WERI-Rb-1 (cell line): Measurements from ENCODE around the gene APOL4.

Experiments
- DNase-seq: peaks from one replicate; pipeline ENCODE4 v3.0.0-alpha.2; 2020
- H3K27ac ChIP-seq: fragments of 250-450 bp; sonication (Bioruptor Pico); 2 replicates; pipeline ENCODE4 v1.5.1; 2020; ENCODE audit warnings: mild to moderate bottlenecking, moderate library complexity
- H3K27me3 ChIP-seq: fragments of 250-450 bp; sonication (Bioruptor Pico); 2 replicates; pipeline ENCODE4 v1.5.1; 2021; ENCODE audit warnings: mild to moderate bottlenecking, low read depth, moderate library complexity; ENCODE audit not compliant: insufficient read depth, severe bottlenecking
- H3K36me3 ChIP-seq: fragments of 250-450 bp; sonication (Bioruptor Pico); 2 replicates; pipeline ENCODE4 v1.5.1; 2020; ENCODE audit warnings: mild to moderate bottlenecking, moderate library complexity
- H3K4me3 ChIP-seq: 2 replicates; pipeline ENCODE4 v1.5.1; 2011; ENCODE audit warnings: low read depth, mild to moderate bottlenecking, control low read depth, low read length
- H3K9me3 ChIP-seq: fragments of 250-450 bp; sonication (Bioruptor Pico); 2 replicates; pipeline ENCODE4 v1.5.1; 2021; ENCODE audit warnings: mild to moderate bottlenecking, moderate library complexity; ENCODE audit not compliant: severe bottlenecking
- CTCF ChIP-seq: IDR thresholded peaks from 2 replicates; pipeline ENCODE4 v1.5.1; 2011; ENCODE audit warnings: low read depth, mild to moderate bottlenecking, control low read depth, inconsistent platforms, low read length

APOL4 gene

DNA sequence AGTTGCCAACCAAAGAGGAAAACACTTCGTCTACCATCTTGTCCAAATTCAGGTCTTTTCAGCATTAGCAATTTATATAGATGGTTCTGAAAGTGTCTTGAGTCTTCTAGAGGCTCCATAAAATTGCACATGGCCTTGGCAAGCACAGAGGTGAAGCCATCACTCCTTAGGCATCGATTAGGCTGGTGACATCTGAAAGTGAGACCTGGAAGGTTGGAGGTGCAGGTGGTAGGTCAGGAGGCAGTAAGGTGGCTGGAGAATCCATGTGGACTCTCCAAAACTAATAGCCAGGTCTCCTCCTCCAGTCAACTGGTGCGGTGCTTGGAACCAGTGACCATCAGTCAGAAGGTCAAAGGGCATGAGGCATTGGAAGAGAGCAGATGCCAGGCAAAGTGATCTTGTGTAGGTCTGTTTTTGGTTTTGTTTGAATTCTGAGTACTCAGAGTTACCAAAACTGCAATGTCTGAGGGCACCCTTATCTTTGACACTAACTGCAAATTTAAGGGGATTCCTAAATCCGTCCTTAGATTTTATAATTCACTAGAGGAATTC lies 44.3 kb upstream of the APOL4 start:
- Histone ChIP-seq H3K27me3 (no peaks in the 10 kb centered on the region), H3K9me3 (peaks cover 2% of the 10 kb centered on the region), H3K4me3 (no peak overlapping the region), H3K27ac (no peak overlapping the region), H3K36me3 (no peaks in the 10 kb centered on the region)
- no peak for DNase-seq
- TF ChIP-seq CTCF: no peak

DNA sequence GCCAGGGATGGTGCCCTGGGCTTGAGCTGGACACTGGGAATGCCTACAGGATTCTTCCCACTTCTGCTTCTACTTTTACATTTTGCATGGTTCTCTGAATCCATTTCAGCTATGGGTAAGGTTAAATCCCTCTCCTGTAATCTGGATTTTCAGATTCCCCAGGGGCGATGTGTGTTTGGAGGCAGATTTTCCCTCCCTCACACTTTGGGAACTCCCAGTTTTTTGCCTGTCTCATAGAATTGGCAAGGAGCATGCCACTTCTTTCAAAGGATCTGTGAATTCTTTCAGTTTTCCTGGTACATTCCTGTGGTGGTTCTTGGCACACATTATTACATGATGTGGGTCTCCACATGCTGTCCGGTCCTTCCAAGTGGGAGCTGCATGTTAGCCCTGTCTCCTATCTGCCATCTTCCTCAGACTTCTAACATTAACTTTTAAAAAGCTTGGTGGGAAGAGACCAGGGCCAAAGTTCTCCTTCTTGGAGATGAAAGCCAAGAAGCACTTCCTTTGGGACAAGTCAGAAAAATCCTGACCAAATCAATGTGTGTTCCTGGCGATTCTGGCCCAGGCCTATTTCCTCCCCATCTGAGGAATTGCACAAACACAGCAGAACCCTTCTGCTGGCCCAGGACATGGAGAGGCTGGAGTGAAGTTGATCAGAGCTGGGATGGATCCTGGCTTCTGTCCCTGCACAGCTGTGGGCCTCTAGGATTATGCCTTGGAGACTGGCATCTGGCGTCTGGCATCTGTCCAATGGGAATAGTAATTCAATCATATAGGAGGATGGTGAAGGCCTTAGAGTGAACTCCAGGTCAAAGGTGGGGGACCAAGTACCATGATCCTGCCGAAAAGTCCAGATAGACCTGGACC lies 43.1 kb upstream of the APOL4 start:
- Histone ChIP-seq H3K27me3 (no peaks in the 10 kb centered on the region), H3K36me3 (no peaks in the 10 kb centered on the region), H3K9me3 (peaks cover 2% of the 10 kb centered on the region), H3K27ac (no peak overlapping the region), H3K4me3 (no peak overlapping the region)
- no peak for DNase-seq
- TF ChIP-seq CTCF: no peak

DNA sequence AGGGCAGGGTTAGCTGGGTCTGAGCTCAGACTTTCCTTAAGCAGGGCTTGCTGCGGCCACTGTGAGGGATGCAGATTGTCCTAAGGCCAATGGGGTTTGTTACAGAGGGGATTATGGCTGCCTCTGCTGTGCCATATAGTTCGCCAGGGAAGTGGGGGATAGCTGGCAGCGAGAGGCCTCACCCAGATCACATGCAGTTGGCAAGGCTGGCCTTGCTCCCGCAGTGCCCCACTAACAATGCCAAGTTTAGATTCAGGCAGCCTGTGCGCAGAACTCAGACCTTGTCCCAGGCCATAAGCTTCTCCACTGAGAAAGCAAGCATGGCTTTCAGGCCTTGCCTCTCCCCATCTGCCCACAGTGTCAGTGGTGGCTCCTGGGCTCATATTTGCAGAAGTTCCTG lies 42.4 kb upstream of the APOL4 start:
- Histone ChIP-seq H3K36me3 (no peaks in the 10 kb centered on the region), H3K27me3 (no peaks in the 10 kb centered on the region), H3K9me3 (peaks cover 1% of the 10 kb centered on the region), H3K27ac (no peak overlapping the region), H3K4me3 (no peak overlapping the region)
- no peak for DNase-seq
- no peak for TF ChIP-seq CTCF

- peak; percentile 88 for TF ChIP-seq CTCF
- no peaks in the 10 kb centered on the region for H3K27me3 ChIP-seq
- no peak within 1 kb of the TSS for H3K27ac ChIP-seq
- peak within 1 kb of the TSS; percentile 27 for H3K4me3 ChIP-seq
- H3K9me3 ChIP-seq: no peaks in the 10 kb centered on the region
- no peaks in the 10 kb centered on the region for H3K36me3 ChIP-seq
- DNase-seq: peak; percentile 87
Measured at GRCh38 chr22:36239401-36240171, 38.0 kb upstream of the APOL4 start, which contains the start of gene APOL2. TSS of gene APOL2 (minus strand) at chr22:36239527. CDS start at chr22:36233162, 6,365 bp downstream.

GRCh38 chr22:36239150-36239400 lies 37.5 kb upstream of the APOL4 start:
- no peak overlapping the region for H3K27ac ChIP-seq
- no peak for TF ChIP-seq CTCF
- H3K36me3 ChIP-seq: no peaks in the 10 kb centered on the region
- no peaks in the 10 kb centered on the region for H3K9me3 ChIP-seq
- no peaks in the 10 kb centered on the region for H3K27me3 ChIP-seq
- H3K4me3 ChIP-seq: peak overlapping the region; percentile 27
- no peak for DNase-seq
